Activated T-cell treated with anti-CD3 and anti-CD28 coated beads, Interleukin-2, amount 50 U/mL, for 48 hours (primary cell): ENCODE results near the gene DYNC1I1.

ENCODE experiments used
- DNase-seq, 2 experiments: peaks; one replicate each; pipeline ENCODE4 v3.0.0-alpha.2; 2020

The DYNC1I1 gene

GRCh38 chr7:95974108-95974507, 201.8 kb downstream of the DYNC1I1 start:
- no peak for DNase-seq

GRCh38 chr7:95976369-95977060, 204.2 kb downstream of the DYNC1I1 start:
- DNase-seq, result no peak

- DNase-seq, result no peak
Observed at GRCh38 chr7:95977994-95978393, 205.6 kb downstream of the DYNC1I1 start.

DNA sequence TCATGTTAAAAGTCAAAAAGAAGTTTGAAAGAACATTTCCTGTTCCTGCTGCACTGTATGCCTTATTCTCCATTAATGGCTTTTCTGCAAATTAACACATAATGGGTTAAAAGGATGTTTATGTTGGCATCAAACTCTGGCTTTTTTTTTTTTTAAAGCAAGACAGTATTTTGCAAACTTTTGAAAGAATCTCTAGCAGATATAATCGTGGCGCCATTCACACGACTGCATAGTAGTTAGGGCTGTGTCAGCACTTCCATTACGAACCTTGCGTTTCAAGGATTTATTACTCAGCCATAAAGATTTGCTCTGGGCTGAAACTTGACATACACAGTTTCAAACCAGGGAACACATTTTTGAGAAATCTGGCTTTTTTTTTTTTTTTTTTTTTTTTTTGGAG, 207.8 kb downstream of the DYNC1I1 start:
- no peak for DNase-seq

DNA sequence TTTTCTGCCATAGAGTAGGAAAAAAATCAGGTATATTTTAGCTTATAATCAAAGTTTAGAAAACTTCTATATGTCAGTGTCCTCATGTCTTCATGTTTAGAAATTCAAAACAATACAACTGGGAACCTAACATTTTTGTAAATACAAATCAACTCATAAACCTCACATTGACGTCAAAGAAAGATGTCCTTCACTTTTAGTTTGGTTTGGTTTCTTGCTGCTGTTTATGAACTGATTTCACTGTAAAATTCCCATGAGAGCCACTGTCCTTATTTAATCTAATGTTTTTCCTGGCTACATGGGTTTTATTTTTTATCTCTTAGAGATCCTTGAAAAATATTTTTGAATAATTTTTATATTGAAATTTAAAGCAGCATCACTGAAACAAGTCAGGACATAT, 208.4 kb downstream of the DYNC1I1 start:
- DNase-seq, result no peak

DNA sequence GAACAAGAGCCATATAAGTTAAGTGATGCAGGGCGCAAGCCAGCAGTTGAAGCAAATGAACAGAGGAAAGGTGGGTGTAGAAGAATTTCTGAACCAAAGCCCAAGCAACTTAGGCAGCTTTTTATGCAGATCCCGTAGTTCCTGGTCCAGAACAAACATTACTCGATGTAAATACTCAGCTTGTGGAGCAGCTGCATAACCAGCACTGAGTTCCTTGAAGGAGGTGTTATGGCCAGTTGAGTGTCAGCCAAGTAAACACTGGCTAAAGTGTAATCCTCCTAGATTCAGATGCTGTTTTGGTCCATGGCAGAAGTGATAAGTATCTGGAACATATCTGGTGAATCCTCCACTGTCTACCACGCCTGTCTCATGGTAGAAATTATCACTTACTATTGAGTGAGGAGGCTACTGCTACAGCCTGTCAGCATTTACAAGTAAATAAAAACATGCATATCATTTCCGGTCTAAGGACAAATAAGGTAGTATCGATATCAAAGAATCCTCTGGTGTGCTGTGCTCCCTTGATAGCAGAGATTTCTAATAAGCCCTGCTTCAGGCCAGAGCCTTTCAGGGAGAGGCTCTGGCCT, 213.9 kb downstream of the DYNC1I1 start:
- DNase-seq, result no peak

- DNase-seq, result no peak
Observed at GRCh38 chr7:95989301-95989700, 216.9 kb downstream of the DYNC1I1 start.

GRCh38 chr7:95993380-95993779, 221.0 kb downstream of the DYNC1I1 start:
- DNase-seq, result no peak

GRCh38 chr7:95996174-95996573, 223.8 kb downstream of the DYNC1I1 start:
- DNase-seq, result no peak

DNA sequence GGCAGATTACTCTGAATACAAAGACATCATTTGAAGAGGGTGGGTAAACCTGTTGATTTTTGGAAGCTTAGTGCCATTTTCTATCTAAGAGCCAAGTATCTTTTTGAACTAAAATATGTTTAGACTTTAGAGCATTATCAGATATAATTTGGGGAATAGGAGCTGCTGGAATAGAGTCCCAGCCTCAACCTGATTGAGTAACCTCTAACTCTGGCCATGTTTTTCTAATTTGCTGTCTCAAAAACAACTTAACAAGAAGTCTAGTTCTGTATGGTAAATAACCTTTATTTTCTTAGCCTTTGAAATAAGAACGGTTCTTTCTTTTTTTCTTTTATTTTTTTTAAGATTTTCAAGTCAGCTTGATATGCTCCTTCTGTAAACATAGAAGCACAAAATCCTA, 224.5 kb downstream of the DYNC1I1 start:
- DNase-seq, result no peak

GRCh38 chr7:95997632-95998031, 225.3 kb downstream of the DYNC1I1 start:
- DNase-seq, result no peak

DNA sequence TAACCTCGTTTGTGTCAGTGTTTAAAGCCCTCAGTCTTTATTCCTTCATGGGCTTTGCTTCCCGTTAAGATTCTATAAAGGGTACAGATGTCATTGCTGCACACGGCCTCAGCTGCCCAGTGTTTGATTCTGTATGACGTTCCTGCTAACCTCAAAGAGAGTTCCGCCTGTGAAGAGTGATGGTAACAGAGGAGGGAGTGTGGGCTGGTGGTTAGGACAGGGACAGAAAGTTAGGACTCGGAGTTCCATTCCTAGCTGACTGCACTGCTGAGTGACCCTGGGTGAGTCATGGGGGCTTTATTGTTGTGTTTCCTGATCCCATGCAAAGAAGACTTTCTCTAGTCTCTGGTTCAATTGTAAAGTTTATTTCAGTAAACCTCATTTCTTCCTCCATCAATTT, 227.1 kb downstream of the DYNC1I1 start:
- no peak for DNase-seq

DNA sequence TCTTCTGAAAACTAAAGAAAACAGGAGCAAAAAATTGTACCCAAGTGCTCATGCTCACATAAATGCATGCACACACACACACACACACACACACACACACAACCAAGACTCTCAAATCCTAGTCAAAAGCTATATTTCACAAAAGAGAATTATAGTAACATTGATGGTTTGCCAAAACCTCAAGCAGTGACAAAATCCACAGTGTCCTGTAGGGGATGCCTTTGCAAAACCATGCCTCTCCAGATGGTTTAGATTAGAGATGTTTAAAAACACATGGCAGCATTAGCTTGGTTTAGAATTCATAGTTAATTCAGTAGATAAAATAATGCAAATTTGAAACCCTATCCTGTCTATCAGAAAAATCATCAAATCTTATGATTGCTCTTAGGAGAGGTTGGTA, 232.2 kb downstream of the DYNC1I1 start:
- DNase-seq, result no peak

DNA sequence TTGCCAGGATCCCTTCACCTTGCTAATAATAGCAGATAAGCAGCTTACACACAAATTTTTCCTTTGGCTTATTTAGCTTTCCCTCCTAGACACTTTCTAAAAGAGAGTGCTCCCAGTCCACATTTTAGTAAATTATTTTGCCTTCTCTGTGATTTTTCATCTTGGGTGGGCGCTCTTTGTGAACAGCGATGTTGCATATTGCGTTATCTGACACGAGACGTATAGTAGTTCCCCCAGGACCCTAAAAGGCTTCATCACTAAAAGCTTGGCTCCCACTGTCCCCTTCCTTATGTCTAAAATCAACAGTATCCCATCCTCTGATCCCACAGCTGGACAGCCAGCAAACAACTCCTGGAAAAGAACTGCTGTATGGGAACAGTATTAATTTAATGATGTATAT, 232.9 kb downstream of the DYNC1I1 start:
- DNase-seq, result no peak

- DNase-seq, result no peak
Observed at GRCh38 chr7:96009148-96009547, 236.8 kb downstream of the DYNC1I1 start.

DNA sequence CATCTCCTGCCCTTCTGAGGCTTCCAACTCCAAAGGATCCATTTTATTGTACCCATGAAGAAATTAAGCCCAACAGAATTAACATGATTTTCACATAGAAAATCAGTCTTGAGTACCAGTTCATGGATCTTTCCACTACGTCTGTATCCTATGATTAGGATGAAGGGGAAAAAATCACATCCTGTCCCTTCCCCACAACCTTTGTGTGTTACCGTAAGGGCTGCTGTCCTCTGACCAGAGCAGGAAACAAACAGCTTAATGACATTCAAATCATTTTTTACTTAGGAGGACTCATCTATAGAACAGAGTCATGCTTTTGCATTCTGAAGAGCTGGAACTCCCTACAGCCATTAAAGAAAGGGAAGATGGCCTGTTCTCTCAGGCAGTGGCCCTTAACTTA, 241.5 kb downstream of the DYNC1I1 start:
- DNase-seq, result no peak

- DNase-seq, result no peak
Observed at GRCh38 chr7:96014617-96015016, 242.3 kb downstream of the DYNC1I1 start.

DNA sequence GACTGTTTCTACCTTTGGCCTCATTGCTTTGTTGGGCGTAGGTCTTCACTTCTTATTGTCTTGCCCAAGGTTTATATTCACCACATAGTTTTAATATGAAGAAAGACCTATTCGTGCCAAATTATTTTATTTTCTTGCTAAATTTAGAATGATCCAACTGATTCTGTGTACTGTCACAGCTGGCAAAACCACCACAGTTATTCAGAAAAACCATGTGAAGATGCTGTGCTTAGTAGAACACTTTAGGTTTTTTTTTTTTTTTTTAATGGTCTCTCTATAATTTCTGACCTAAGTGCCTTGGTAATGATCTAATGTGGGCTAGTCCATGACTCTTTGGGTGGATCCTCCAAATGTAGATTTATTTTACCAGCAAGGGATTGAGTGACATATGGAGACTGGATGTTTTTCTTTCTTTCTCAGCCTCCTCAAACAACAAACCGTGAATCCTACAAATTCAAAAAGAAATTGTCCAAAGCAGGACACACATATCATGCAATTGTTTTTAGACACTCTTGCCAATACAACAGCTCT, 243.8 kb downstream of the DYNC1I1 start:
- no peak for DNase-seq

- no peak for DNase-seq
Observed at GRCh38 chr7:96016735-96017134, 244.4 kb downstream of the DYNC1I1 start.

DNA sequence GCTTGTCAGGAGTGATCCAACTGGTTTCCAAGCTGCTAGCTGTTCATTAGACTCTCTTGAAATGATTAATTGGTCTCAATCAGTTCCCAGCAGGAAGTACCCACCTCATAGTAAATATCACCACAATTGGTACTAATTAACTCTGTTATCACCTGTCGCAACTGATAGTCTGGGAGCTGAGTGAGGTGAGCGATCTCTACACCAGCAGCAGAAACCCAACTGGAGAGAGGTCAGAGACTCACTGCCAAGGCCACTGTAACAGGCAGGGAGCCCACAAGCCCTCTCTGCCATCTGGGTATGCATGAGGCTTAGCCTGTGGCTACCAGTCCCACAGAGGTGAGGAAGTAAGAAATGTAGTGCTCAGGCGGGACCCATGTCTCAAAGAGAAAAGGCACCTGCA, 245.5 kb downstream of the DYNC1I1 start:
- no peak for DNase-seq

DNA sequence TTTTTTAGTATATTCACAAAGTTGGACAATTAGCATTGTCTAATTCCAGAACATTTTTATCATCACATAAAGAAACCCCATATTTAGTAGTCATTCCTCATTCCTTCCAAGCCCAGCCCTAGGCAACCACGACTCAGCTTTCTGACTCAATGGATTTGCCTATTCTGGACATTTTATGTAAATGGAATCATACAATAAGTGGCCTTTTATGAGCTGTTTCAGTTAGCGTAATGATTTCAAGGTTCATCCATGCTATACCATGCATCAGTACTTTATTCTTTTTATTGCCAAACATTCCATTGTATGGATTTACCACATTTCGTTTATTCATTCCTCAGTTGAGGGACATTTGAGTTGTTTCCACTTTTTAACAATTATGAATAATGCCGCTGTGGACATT, 249.2 kb downstream of the DYNC1I1 start:
- DNase-seq, result no peak

DNA sequence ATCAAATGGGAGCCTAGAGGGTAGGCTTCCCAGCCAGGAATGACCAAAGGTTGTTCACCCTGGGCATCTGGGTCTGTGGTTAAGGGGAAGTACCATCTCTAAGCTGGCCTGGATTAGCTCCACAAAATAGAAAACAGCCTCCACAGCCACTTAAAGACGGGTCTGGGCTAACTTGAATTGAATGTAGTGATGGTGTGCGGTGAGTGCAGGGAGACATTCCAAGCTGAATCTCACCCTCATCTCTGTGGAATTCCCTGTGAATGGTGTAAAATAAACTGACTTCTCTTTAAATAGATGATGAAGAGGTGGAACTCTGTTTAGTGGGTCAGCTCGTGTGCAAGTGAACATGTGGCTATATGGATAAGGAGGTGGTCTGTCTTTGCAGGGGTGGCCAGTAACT, 251.0 kb downstream of the DYNC1I1 start:
- DNase-seq, result no peak

DNA sequence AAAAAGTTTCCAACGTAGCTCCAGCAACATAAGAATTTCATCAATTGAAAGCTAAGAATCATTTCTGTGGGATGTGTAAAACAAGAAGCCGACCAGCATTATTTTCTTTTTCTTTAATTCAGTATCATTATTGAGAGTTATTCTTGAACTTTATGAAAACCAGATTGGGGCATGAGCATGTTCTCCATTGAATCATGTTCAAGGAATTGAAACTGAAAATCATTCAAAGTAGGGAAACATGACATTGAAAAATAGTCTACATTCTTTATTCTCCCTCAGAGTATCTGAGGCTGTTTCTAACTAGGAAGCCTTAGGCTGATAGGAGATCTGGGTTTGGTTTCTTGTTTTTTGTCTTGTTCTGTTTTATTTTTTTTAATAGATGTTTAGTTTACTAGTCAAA, 253.7 kb downstream of the DYNC1I1 start:
- no peak for DNase-seq

GRCh38 chr7:96026611-96027010, 254.3 kb downstream of the DYNC1I1 start:
- no peak for DNase-seq

- no peak for DNase-seq
Observed at GRCh38 chr7:96028729-96029128, 256.4 kb downstream of the DYNC1I1 start.
